GM12878 (cell line): ENCODE results near the gene FUT6. TPM values are rescaled to one million over a fixed set of nuclear protein-coding genes. Genes with fewer than 3 reads are reported as not detected.

ENCODE experiments used
- ATAC-seq: fragments of 200-7000 bp; cut with Tn5 transposase; 3 replicates; pipeline ENCODE4 v1.9.1; 2020; ENCODE audit warnings: mild to moderate bottlenecking, moderate library complexity
- BruUV-seq: library from RNA; stranded (reverse); fragments of 400-500 nt; replicated peaks from 2 replicates; lab custom pipeline; 2021; lab: Mats Ljungman, UMichigan
- CTCF ChIA-PET: fragments of 300-600 bp; sonication (Branson Sonifier 250); formaldehyde crosslinking; extraction: SDS; loops from one replicate; lab custom pipeline; 2021; ENCODE audit warnings: inconsistent platforms; lab: Yijun Ruan, JAX
- POLR2A ChIA-PET: fragments of 350-600 bp; formaldehyde crosslinking; extraction: SDS; loops from one replicate; lab custom pipeline; 2021; ENCODE audit warnings: inconsistent platforms; lab: Charles Lee
- RAD21 ChIA-PET: fragments of 300-600 bp; sonication (Branson Sonifier 250); formaldehyde crosslinking; loops from one replicate; lab custom pipeline; 2023; ENCODE audit warnings: antibody characterized with exemption; ENCODE audit not compliant: unreplicated experiment; lab: Charles Lee
- SMC1A ChIA-PET: fragments of 300-600 bp; sonication (Branson Sonifier 250); formaldehyde crosslinking; loops from one replicate; lab custom pipeline; 2023; ENCODE audit not compliant: unreplicated experiment, uncharacterized antibody; lab: Charles Lee
- DNase-seq: peaks from one replicate; pipeline ENCODE4 v3.0.0-alpha.2; 2011; ENCODE audit warnings: low read depth, low spot score
- FAIRE-seq: peaks from 3 replicates; lab custom pipeline; 2011; peaks lifted over from hg19 to GRCh38; lab: Jason Lieb, UNC
- H2AFZ ChIP-seq: 2 replicates; pipeline ENCODE4 v1.6.0; 2011; ENCODE audit warnings: low read depth, low read length, control low read depth; ENCODE audit not compliant: control insufficient read depth
- H3K27ac ChIP-seq: 2 replicates; pipeline ENCODE4 v1.5.1; 2011; ENCODE audit warnings: control low read depth; ENCODE audit not compliant: control insufficient read depth, insufficient read depth
- H3K27me3 ChIP-seq, 2 experiments: replicated peaks in 1 of 2; 2 replicates each; pipeline versions ENCODE4 v1.6.0 to v1.6.1; 2011; ENCODE audit warnings: low read length in 1 of 2; ENCODE audit not compliant: control insufficient read depth in 2 of 2, insufficient read depth in 2 of 2
- H3K36me3 ChIP-seq, 2 experiments: 2 replicates each; pipeline ENCODE4 v1.5.1; 2011; ENCODE audit warnings: low read length in 1 of 2; ENCODE audit not compliant: control insufficient read depth in 2 of 2, insufficient read depth in 2 of 2
- H3K4me1 ChIP-seq: 2 replicates; pipeline ENCODE4 v1.6.1; 2011; ENCODE audit warnings: mild to moderate bottlenecking, low read length, moderate library complexity, mixed read lengths; ENCODE audit not compliant: control insufficient read depth, insufficient read depth
- H3K4me2 ChIP-seq: 2 replicates; pipeline ENCODE4 v1.6.0; 2011; ENCODE audit warnings: control low read depth; ENCODE audit not compliant: control insufficient read depth, insufficient read depth
- H3K4me3 ChIP-seq: fragments of 200-600 bp; sonication (generic); 2 replicates; pipeline ENCODE4 v1.5.1; 2016
- H3K79me2 ChIP-seq: 2 replicates; pipeline ENCODE4 v1.6.0; 2011; ENCODE audit warnings: low read length; ENCODE audit not compliant: control insufficient read depth, insufficient read depth
- H3K9ac ChIP-seq: 2 replicates; pipeline ENCODE4 v1.8.0; 2011; ENCODE audit warnings: low read length, control low read depth, mixed read lengths; ENCODE audit not compliant: control insufficient read depth, insufficient read depth
- H3K9me3 ChIP-seq: replicated peaks from 3 replicates; pipeline ENCODE4 v1.5.1; 2011; ENCODE audit warnings: mild to moderate bottlenecking, low read length; ENCODE audit not compliant: control insufficient read depth, insufficient read depth
- H4K20me1 ChIP-seq: 2 replicates; pipeline ENCODE4 v1.6.0; 2011; ENCODE audit not compliant: control insufficient read depth, insufficient read depth
- BCL3 ChIP-seq: IDR thresholded peaks from 2 replicates; pipeline ENCODE4 v1.6.1; 2011; ENCODE audit warnings: borderline replicate concordance, low read depth, mild to moderate bottlenecking, moderate library complexity, low read length; ENCODE audit not compliant: insufficient read depth, poor library complexity, severe bottlenecking
- BCLAF1 ChIP-seq: fragments of 450-650 bp; IDR thresholded peaks from 2 replicates; pipeline ENCODE4 v1.6.1; 2017; ENCODE audit warnings: antibody characterized with exemption, mild to moderate bottlenecking, moderate library complexity
- CBX5 ChIP-seq: sonication (generic); IDR thresholded peaks from 2 replicates; pipeline ENCODE4 v1.6.1; 2016; ENCODE audit warnings: low read depth, moderate library complexity, mild to moderate bottlenecking, inconsistent platforms
- CEBPB ChIP-seq, 2 experiments: fragments of 150-350 bp in 1 of 2; IDR thresholded peaks; 2 replicates each; pipeline ENCODE4 v1.6.1; 2012 to 2014; ENCODE audit warnings: low read depth in 2 of 2, low read length in 2 of 2, borderline replicate concordance in 1 of 2, inconsistent platforms in 1 of 2
- CHD1 ChIP-seq: IDR thresholded peaks from 2 replicates; pipeline ENCODE4 v1.6.1; 2012; ENCODE audit warnings: low read depth, low read length, improper control_type of control experiment
- GABPA ChIP-seq: IDR thresholded peaks from 2 replicates; pipeline ENCODE4 v1.6.1; 2014; ENCODE audit warnings: antibody characterized with exemption, low read depth, mild to moderate bottlenecking, inconsistent platforms
- KAT2A ChIP-seq: conservative IDR thresholded peaks from 2 replicates; pipeline ENCODE4 v1.6.1; 2011; ENCODE audit warnings: low read depth, low read length; ENCODE audit not compliant: control insufficient read depth
- KDM1A ChIP-seq: fragments of 200-600 bp; sonication (generic); IDR thresholded peaks from 2 replicates; pipeline ENCODE4 v1.6.1; 2016; ENCODE audit warnings: borderline replicate concordance
- MAX ChIP-seq: IDR thresholded peaks from 2 replicates; pipeline ENCODE4 v1.6.1; 2012; ENCODE audit warnings: low read depth, low read length, improper control_type of control experiment
- NBN ChIP-seq: fragments of 450-650 bp; IDR thresholded peaks from 2 replicates; pipeline ENCODE4 v1.6.1; 2016
- PAX5 ChIP-seq: IDR thresholded peaks from 2 replicates; pipeline ENCODE4 v1.6.1; 2011; ENCODE audit warnings: low read depth, low read length, borderline replicate concordance
- RBBP5 ChIP-seq: fragments of 200-600 bp; sonication (generic); conservative IDR thresholded peaks from 2 replicates; pipeline ENCODE4 v1.6.1; 2016
- RCOR1 ChIP-seq: conservative IDR thresholded peaks from 2 replicates; pipeline ENCODE4 v1.6.1; 2012; ENCODE audit warnings: low read depth, low read length, improper control_type of control experiment
- SIX5 ChIP-seq: IDR thresholded peaks from 2 replicates; pipeline ENCODE4 v1.6.1; 2011; ENCODE audit warnings: mild to moderate bottlenecking, low read depth, low read length, moderate library complexity; ENCODE audit not compliant: severe bottlenecking
- SP1 ChIP-seq: IDR thresholded peaks from one replicate; pipeline ENCODE4 v1.6.1; 2011; ENCODE audit warnings: low read depth, low read length
- ZNF217 ChIP-seq: fragments of 450-650 bp; IDR thresholded peaks from 2 replicates; pipeline ENCODE4 v1.6.1; 2017; ENCODE audit warnings: antibody characterized with exemption, mild to moderate bottlenecking
- WGBS: methylation state at CpG from one replicate; pipeline ENCODE4 v1.1.6; 2016; ENCODE audit warnings: low lambda C conversion rate; ENCODE audit not compliant: insufficient replicate concordance, insufficient coverage; ENCODE audit errors: missing lambda C conversion rate; 5-methylcytosine and 5-hydroxymethylcytosine counted together
- in situ Hi-C: fragments of 300-500 bp; cut with MboI; formaldehyde crosslinking; loops from 9 replicates; pipeline ENCODE4 v1.14.3; 2018; ENCODE audit warnings: mixed read lengths
- intact Hi-C: fragments of 100-400 bp; cut with micrococcal nuclease; formaldehyde crosslinking; loops from one replicate; pipeline ENCODE4 v1.14.2; 2022; ENCODE audit not compliant: unreplicated experiment
- polyA plus RNA-seq, 11 experiments: library from polyadenylated mRNA; depleted of rRNA in 4 of 11; unstranded in 6 of 11; stranded (reverse) in 5 of 11; fragments of >200 nt; fragmentation: Nextera tagmentation in 4 of 11; fragmentation: Illumina TruSeq in 1 of 11; extraction: Ambion mirVana in 4 of 11; extraction: Trizol in 1 of 11; gene quantifications; 1 replicate in 1 of 11; 2 replicates in 10 of 11; pipeline versions ENCODE4 v1.2.1 to v1.2.3, GENCODE V29; 2011 to 2016; ENCODE audit warnings: inconsistent platforms in 2 of 11, missing spikeins in 2 of 11, low read depth in 1 of 11
- total RNA-seq, 4 experiments: library from RNA; depleted of rRNA in 3 of 4; stranded (reverse); fragments of >200 nt in 3 of 4; fragmentation: Illumina TruSeq in 1 of 4; extraction: Trizol in 1 of 4; gene quantifications; 2 replicates each; pipeline versions ENCODE4 v1.2.1 to v1.2.3, GENCODE V29; 2013 to 2021

Gene FUT6
- total and polyA plus RNA-seq, 10 of the 15 experiments (the other 5 are each of a cell fraction or from before 2014, with no cell fraction given), result not detected

GRCh38 chr19:5832527-5833216 is 6.8 kb downstream of the FUT6 start:
- TF ChIP-seq CBX5 (no peak), SP1 (no peak), SIX5 (no peak), PAX5 (no peak), CHD1 (no peak), MAX (no peak), RBBP5 (no peak), CEBPB (IDR thresholded peaks at IDR 0.05; ENCODE audit: borderline replicate concordance in 1 of 2, low read depth in 2 of 2, low read length in 2 of 2) (no peak), GABPA (no peak), BCLAF1 (no peak), KAT2A (no peak), RCOR1 (no peak), ZNF217 (no peak), KDM1A (no peak), NBN (no peak), BCL3 (no peak)
- ChIA-PET SMC1A (no interaction called here), RAD21 (no interaction called here), POLR2A (no interaction called here), CTCF (interaction anchor here (0.7 to 1.6 kb wide), 2 partner anchors 28 to 29 kb away, joined by 3 to 6 read pairs; partner anchors contain the start of gene NRTN)
- no peak overlapping the region for H3K9ac ChIP-seq
- peaks cover 0 to 4% of the 10 kb centered on the region in 2 experiments; a peak in 2 of 4 replicates for H3K27me3 ChIP-seq
- 41% methylated on average over 6 of the region's 6 CpGs for WGBS
- H4K20me1 ChIP-seq, result no peaks in the 10 kb centered on the region
- no peak for ATAC-seq
- no peak overlapping the region for H2AFZ ChIP-seq
- no peak for DNase-seq
- no peaks in the 10 kb centered on the region for H3K9me3 ChIP-seq
- no peak for FAIRE-seq
- H3K4me1 ChIP-seq, result peaks cover 14% of the 10 kb centered on the region
- no peaks in the 10 kb centered on the region for H3K79me2 ChIP-seq
- H3K36me3 ChIP-seq, result no peaks in the 10 kb centered on the region
- no TSS peak for BruUV-seq
- no peak overlapping the region for H3K27ac ChIP-seq
- no peak overlapping the region for H3K4me2 ChIP-seq
- intact Hi-C loops (no loop called here), in situ Hi-C loops (no loop called here)
- H3K4me3 ChIP-seq, result no peak overlapping the region
